HEK293 (cell line): ENCODE results near the gene RGS6.

Experiments used
- CTCF ChIA-PET: fragments of 350-600 bp; formaldehyde crosslinking; extraction: SDS; loops from one replicate; lab custom pipeline; 2021; ENCODE audit warnings: antibody characterized with exemption; lab: Yijun Ruan, JAX
- POLR2A ChIA-PET: fragments of 300-600 bp; formaldehyde crosslinking; extraction: SDS; loops from one replicate; lab custom pipeline; 2020; ENCODE audit warnings: antibody characterized with exemption, inconsistent platforms; lab: Yijun Ruan, JAX
- H3K27ac ChIP-seq: fragments of 200-500 bp; sonication (Bioruptor generic); 2 replicates; pipeline ENCODE4 v1.5.1; 2014; ENCODE audit warnings: low read depth, low read length, control low read depth, inconsistent platforms; ENCODE audit errors: extremely low read depth
- H3K36me3 ChIP-seq, 2 experiments: fragments of 200-500 bp in 1 of 2; sonication (Bioruptor generic) in 1 of 2; 1 replicate in 1 of 2; 2 replicates in 1 of 2; pipeline ENCODE4 v1.5.1; 2014 to 2017; ENCODE audit warnings: inconsistent platforms in 2 of 2, low read length in 2 of 2; ENCODE audit not compliant: control insufficient read depth in 2 of 2, insufficient read depth in 1 of 2
- H3K4me1 ChIP-seq: fragments of 200-500 bp; sonication (Bioruptor generic); 2 replicates; pipeline ENCODE4 v1.5.1; 2014; ENCODE audit warnings: mild to moderate bottlenecking, low read length, inconsistent platforms; ENCODE audit not compliant: control insufficient read depth, insufficient read depth
- H3K4me3 ChIP-seq: 2 replicates; pipeline ENCODE4 v1.5.1; 2011; ENCODE audit warnings: low read depth, mild to moderate bottlenecking, control low read depth, low read length, moderate library complexity
- H3K9me3 ChIP-seq: fragments of 200-500 bp; sonication (Bioruptor generic); 2 replicates; pipeline ENCODE4 v1.5.1; 2014; ENCODE audit warnings: low read depth, low read length, inconsistent platforms; ENCODE audit not compliant: control insufficient read depth, insufficient read depth
- HIC1 ChIP-seq: fragments of 450-650 bp; formaldehyde crosslinking; IDR thresholded peaks from 2 replicates; pipeline ENCODE4 v1.5.1; 2016; ENCODE audit warnings: missing biosample characterization, missing genetic modification characterization
- PRDM6 ChIP-seq: fragments of 450-650 bp; formaldehyde crosslinking; IDR thresholded peaks from 2 replicates; pipeline ENCODE4 v1.5.1; 2017; ENCODE audit warnings: missing biosample characterization, missing genetic modification characterization
- SCRT2 ChIP-seq: fragments of 450-650 bp; formaldehyde crosslinking; IDR thresholded peaks from 2 replicates; pipeline ENCODE4 v1.5.1; 2016; ENCODE audit warnings: missing biosample characterization, missing genetic modification characterization
- ZNF146 ChIP-seq: fragments of 450-650 bp; formaldehyde crosslinking; IDR thresholded peaks from 2 replicates; pipeline ENCODE4 v1.5.1; 2016; ENCODE audit warnings: missing biosample characterization, missing genetic modification characterization
- ZNF169 ChIP-seq: fragments of 450-650 bp; formaldehyde crosslinking; IDR thresholded peaks from 2 replicates; pipeline ENCODE4 v1.5.1; 2016; ENCODE audit warnings: missing biosample characterization, missing genetic modification characterization
- ZNF174 ChIP-seq: fragments of 450-650 bp; formaldehyde crosslinking; IDR thresholded peaks from 2 replicates; pipeline ENCODE4 v1.5.0; 2017; ENCODE audit warnings: missing biosample characterization, mild to moderate bottlenecking, missing genetic modification characterization
- ZNF19 ChIP-seq: fragments of 450-650 bp; formaldehyde crosslinking; IDR thresholded peaks from 2 replicates; pipeline ENCODE4; 2016; ENCODE audit warnings: missing biosample characterization, missing genetic modification characterization, low read depth
- ZNF311 ChIP-seq: fragments of 450-650 bp; formaldehyde crosslinking; IDR thresholded peaks from 2 replicates; pipeline ENCODE4 v1.5.1; 2017; ENCODE audit warnings: missing biosample characterization, missing genetic modification characterization, borderline replicate concordance
- ZNF529 ChIP-seq: fragments of 450-650 bp; formaldehyde crosslinking; IDR thresholded peaks from 2 replicates; pipeline ENCODE4 v1.5.1; 2017; ENCODE audit warnings: missing genetic modification characterization, missing biosample characterization; ENCODE audit not compliant: insufficient replicate concordance
- ZNF600 ChIP-seq: fragments of 450-650 bp; formaldehyde crosslinking; IDR thresholded peaks from 2 replicates; pipeline ENCODE4 v1.5.1; 2016; ENCODE audit warnings: missing biosample characterization, missing genetic modification characterization
- ZNF623 ChIP-seq: fragments of 450-650 bp; formaldehyde crosslinking; IDR thresholded peaks from 2 replicates; pipeline ENCODE4 v1.5.1; 2016; ENCODE audit warnings: missing biosample characterization, missing genetic modification characterization
- ZNF626 ChIP-seq: fragments of 450-650 bp; sonication (Bioruptor Pico); formaldehyde crosslinking; IDR thresholded peaks from 2 replicates; pipeline ENCODE4 v1.5.1; 2018; ENCODE audit warnings: missing biosample characterization, missing genetic modification characterization, inconsistent platforms
- ZSCAN4 ChIP-seq: fragments of 450-650 bp; formaldehyde crosslinking; IDR thresholded peaks from 2 replicates; pipeline ENCODE4 v1.5.1; 2017; ENCODE audit warnings: missing biosample characterization, missing genetic modification characterization

The RGS6 gene

GRCh38 chr14:72525087-72525915 is 593.1 kb downstream of the RGS6 start:
- CTCF ChIA-PET = interaction anchor here (0.7 to 1.0 kb wide), 2 partner anchors 8 to 171 kb away, joined by 3 to 4 read pairs; no protein-coding TSS in a partner anchor
- Histone ChIP-seq H3K27ac (no peak overlapping the region), H3K36me3 (no peaks in the 10 kb centered on the region), H3K4me3 (no peak overlapping the region), H3K9me3 (no peaks in the 10 kb centered on the region), H3K4me1 (no peaks in the 10 kb centered on the region)
- POLR2A ChIA-PET = no interaction called here
- TF ChIP-seq ZSCAN4 (tag by site-specific recombination) = no peak

GRCh38 chr14:72527591-72527990 is 595.4 kb downstream of the RGS6 start:
- H3K4me3 ChIP-seq = no peak overlapping the region
- TF ChIP-seq ZNF169 (tag by site-specific recombination) (no peak), ZNF626 (tag by site-specific recombination) (no peak), ZNF529 (tag by site-specific recombination) (peak; percentile 94), ZNF146 (no peak)
- H3K4me1 ChIP-seq = no peaks in the 10 kb centered on the region
- no peaks in the 10 kb centered on the region for H3K9me3 ChIP-seq
- CTCF ChIA-PET = interaction anchor here (4.1 kb wide), 1 partner anchor 11 kb away, joined by 17 read pairs; no protein-coding TSS in a partner anchor
- H3K27ac ChIP-seq = no peak overlapping the region
- POLR2A ChIA-PET = no interaction called here
- no peaks in the 10 kb centered on the region for H3K36me3 ChIP-seq

- Histone ChIP-seq H3K9me3 (no peaks in the 10 kb centered on the region), H3K4me1 (no peaks in the 10 kb centered on the region), H3K27ac (no peak overlapping the region), H3K4me3 (no peak overlapping the region), H3K36me3 (no peaks in the 10 kb centered on the region)
- POLR2A ChIA-PET = no interaction called here
- CTCF ChIA-PET = interaction anchor here (1.2 to 4.1 kb wide), 2 partner anchors 12 to 421 kb away, joined by 4 to 17 read pairs; no protein-coding TSS in a partner anchor
- no peak for TF ChIP-seq ZNF600 (tag by site-specific recombination)
- TF ChIP-seq ZNF623 (tag by site-specific recombination) = no peak
- TF ChIP-seq ZNF19 (tag by site-specific recombination) = no peak
- no peak for TF ChIP-seq ZNF174
- no peak for TF ChIP-seq HIC1
- no peak for TF ChIP-seq PRDM6 (tag by site-specific recombination)
- TF ChIP-seq ZNF311 (tag by site-specific recombination) = no peak
- no peak for TF ChIP-seq SCRT2 (tag by site-specific recombination)
Observed at GRCh38 chr14:72528059-72528862, 596.0 kb downstream of the RGS6 start.
